Stimulated activated CD8-positive, alpha-beta memory T cell treated with anti-CD3 and anti-CD28 coated beads, Interleukin-12 subunit alpha, Interleukin-12 subunit beta, amount 100 ng/mL, for 24 hours (primary cell): ENCODE results near the gene PAX8.
"Not testable (repeated sequence)": the region's sequence is repeated elsewhere in the genome, so short reads cannot be mapped to it uniquely, and the experiment has no call there.

Experiments used
- DNase-seq: peaks from one replicate; pipeline ENCODE4 v3.0.0-alpha.2; 2020; ENCODE audit errors: extremely low read depth

The PAX8 gene

GRCh38 chr2:113288674-113289149, 10.0 kb upstream of the PAX8 start:
- not testable (repeated sequence) for DNase-seq

- DNase-seq: not testable (repeated sequence)
These were observed 9.5 kb upstream of the PAX8 start for GRCh38 chr2:113288117-113288673.

GRCh38 chr2:113285816-113286215, 7.1 kb upstream of the PAX8 start:
- no peak for DNase-seq

- DNase-seq: not testable (repeated sequence)
These were observed 6.3 kb upstream of the PAX8 start for GRCh38 chr2:113284999-113285398.

GRCh38 chr2:113284476-113284875, 5.8 kb upstream of the PAX8 start:
- no peak for DNase-seq

GRCh38 chr2:113283704-113284284, 5.1 kb upstream of the PAX8 start:
- no peak for DNase-seq

GRCh38 chr2:113282747-113283533, 4.2 kb upstream of the PAX8 start:
- DNase-seq: no peak

GRCh38 chr2:113281910-113282746, 3.4 kb upstream of the PAX8 start:
- no peak for DNase-seq

- no peak for DNase-seq
These were observed 514 bp downstream of the PAX8 start for GRCh38 chr2:113278073-113278741.

GRCh38 chr2:113277474-113278072, 1.1 kb downstream of the PAX8 start:
- no peak for DNase-seq

- DNase-seq: no peak
These were observed 1.8 kb downstream of the PAX8 start for GRCh38 chr2:113276761-113277425.

- DNase-seq: no peak
These were observed 2.4 kb downstream of the PAX8 start for GRCh38 chr2:113276216-113276760.

GRCh38 chr2:113275556-113276215, 3.0 kb downstream of the PAX8 start:
- DNase-seq: no peak

- no peak for DNase-seq
These were observed 4.3 kb downstream of the PAX8 start for GRCh38 chr2:113274432-113274831.

- no peak for DNase-seq
These were observed 4.7 kb downstream of the PAX8 start for GRCh38 chr2:113273981-113274380.

GRCh38 chr2:113273027-113273551, 5.6 kb downstream of the PAX8 start:
- no peak for DNase-seq

GRCh38 chr2:113272477-113272876, 6.2 kb downstream of the PAX8 start:
- no peak for DNase-seq

- DNase-seq: no peak
These were observed 9.9 kb downstream of the PAX8 start for GRCh38 chr2:113268621-113269360.

GRCh38 chr2:113266431-113266830, 12.3 kb downstream of the PAX8 start:
- no peak for DNase-seq
